Nucleus accumbens (tissue), 56 donors: ENCODE measurements around the gene TPPP.
A peak's percentile ranks its signal among the peaks of the same experiment; 100 is the strongest.

Experiments used
- DNase-seq, 56 donors: peaks; one replicate each; lab custom pipeline; 2025; lab: John Stamatoyannopoulos, UW

Gene TPPP

GRCh38 chr5:668283-668995, 24.7 kb downstream of the TPPP start:
- peak in 24 of 56 donors; percentile 4 to 68 (median 41) for DNase-seq

GRCh38 chr5:666816-667498, 26.2 kb downstream of the TPPP start:
- DNase-seq = no peak

GRCh38 chr5:665956-666711, 27.0 kb downstream of the TPPP start:
- no peak for DNase-seq

DNA sequence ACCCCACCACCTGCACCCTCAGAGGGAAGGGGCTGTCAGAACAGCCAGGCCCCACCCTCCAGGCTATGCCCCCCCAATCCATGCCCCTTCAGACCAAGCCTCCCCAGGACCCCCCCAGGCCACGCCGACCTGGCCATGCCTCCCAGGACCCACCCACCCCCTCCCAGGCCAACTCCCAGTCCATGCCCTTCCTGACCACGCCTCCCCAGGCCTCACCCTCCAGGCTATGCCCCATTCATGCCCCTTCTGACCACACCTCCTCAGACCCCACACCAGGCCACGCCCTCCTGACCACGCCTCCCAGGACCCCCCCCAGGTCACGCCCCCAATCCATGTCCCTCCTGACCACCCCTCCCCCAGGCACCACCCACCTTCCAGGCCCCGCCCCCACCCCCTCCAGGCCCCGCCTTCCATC, 27.6 kb downstream of the TPPP start:
- DNase-seq = no peak

- DNase-seq = no peak
Measured at GRCh38 chr5:664994-665360, 28.2 kb downstream of the TPPP start.

GRCh38 chr5:664343-664993, 28.7 kb downstream of the TPPP start:
- no peak for DNase-seq

DNA sequence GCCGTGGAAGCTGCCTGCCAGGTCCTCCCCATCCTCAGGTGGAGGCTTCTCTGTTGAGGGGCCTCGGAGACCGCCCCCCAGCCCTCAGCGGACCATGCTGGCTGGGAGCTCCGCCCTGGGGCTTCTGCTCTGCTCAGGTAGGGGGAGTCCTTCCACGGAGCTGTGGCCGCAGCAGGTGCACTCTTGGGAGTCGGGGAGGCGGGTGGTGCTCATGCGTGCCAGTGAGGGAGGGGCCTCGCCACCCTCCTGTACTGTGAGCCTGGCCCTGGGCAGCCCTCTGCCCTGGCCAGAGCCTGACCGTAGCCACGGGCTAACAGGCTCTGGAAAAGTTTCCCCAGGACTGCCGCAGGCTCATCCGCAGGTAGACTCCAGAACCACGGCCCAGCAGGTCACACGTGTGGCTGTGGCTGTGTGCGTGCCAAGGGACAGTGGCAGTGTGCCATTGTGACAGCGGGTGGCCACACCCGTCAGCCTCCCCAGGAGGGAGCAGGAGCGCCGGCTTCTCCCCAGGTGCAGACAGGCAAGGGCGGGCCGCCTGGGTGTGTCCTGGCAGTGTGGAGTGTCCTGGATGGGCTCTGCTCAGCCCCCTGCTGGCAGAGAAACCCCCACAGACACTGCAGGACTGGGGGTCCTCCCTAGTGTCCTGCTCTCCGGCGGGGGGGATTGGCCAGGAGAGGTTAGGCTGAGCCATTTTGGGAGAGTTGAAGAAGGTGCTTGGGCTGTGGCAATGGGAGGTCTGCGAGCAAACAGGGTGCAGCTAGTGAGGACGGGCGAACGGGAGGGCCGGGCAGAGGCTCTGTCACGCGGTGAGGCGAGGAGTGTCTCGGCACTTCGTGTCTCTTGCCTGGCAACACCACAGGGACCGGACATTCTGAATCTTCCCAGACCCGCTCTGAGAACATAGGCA, 29.5 kb downstream of the TPPP start:
- DNase-seq = no peak

DNA sequence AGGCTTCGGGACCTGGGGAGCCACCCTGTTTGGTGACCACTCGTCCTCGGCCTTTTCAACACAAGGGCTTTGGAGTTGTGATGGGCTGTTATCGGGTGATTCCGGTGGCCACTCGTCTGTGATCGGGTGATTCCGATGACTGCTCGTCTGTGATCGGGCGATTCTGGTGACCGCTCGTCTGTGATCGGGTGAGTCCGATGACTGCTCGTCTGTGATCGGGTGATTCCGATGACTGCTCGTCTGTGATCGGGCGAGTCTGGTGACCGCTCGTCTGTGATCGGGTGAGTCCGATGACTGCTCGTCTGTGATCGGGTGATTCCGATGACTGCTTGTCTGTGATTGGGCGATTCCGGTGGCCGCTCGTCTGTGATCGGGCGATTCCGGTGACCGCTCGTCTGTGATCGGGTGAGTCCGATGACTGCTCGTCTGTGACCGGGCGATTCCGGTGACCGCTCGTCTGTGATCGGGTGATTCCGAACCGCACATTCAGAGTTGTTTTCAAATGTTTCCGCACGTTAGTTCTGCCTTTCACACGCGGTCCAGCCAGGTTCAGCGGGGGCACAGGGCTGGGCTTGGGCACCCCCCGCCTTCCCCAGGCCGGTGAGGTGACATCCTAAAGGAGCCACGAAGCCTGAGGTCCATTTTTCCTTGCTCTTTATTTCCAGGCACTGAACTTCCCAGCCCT, 30.3 kb downstream of the TPPP start:
- DNase-seq = no peak

DNA sequence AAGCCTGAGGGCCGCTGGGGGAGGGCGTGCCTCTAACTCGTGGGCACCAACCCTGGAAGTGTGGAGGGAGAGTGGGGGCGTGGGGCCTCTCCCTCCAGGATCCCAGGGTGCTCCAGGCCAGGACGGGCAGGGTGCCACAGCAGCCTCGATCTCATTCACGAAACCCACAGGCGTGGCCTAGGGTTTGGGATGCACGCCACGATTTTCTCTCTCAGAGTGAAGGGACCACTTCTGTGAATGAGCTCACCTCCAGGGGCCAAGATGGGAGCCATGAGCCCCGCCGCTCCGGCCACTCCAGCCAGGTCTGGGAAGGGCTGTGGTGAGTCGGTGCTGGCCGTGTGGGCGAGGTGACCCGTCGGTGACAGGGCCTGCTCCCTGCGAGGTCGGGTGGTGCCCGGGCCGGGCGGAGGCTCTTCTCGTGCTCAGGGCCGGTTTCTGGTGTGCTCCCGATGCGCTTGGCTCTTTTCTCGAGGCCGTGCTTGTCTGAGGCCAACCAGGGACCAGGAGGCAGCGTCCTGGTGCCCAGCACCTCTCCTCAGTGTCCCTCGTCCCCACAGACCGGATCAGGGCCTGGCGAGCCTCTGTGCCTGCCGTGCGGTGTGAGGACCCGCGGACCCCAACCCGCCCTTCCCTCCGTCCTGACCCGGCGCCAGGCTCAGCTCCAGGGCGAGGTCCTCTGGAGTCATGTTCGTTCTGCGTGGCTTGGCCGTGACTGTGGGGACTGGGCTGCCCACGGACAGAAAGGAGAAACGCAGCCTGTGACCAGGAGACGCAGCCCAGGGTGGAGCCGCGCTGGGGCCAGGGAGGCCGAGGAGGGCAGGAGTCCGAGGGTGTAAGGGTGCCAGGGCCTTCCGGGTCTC, 31.0 kb downstream of the TPPP start:
- no peak for DNase-seq

- no peak for DNase-seq
Measured at GRCh38 chr5:660491-661030, 32.6 kb downstream of the TPPP start.

DNA sequence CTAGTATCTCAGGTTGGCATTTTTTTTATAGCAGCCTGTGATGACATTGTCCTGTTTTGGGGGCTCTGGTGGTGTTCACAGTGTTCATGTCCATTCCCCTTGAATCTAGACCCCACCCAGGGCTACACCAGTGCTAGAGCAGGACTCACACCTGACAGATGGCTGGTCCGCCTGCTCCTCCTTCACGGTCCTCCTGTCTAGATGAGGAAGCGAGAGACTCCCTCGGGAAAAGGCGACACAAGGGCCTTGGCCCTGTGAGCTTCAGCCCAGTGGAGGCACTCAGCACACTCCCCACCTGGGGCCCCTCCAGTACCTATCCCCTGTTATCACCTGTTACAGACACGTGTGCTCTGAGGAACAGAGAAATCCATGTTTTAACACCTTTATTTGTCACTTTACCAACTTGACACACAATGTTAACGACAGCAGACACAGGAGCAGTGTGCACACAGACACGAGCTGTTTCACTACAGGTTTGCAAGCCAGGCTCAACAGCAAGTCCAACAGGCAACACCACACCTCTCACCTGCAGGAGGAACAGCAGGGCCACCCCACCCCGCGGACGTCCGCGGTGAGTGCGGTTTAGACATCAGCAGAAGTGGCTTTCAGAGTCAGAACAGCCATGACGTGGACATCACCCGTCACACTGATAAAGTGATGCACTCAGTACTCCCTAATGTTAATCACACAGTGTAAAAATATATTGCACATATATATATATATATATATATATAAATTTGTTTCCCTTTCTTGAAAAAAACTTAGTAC, 33.5 kb downstream of the TPPP start:
- no peak for DNase-seq

GRCh38 chr5:658103-658502, 35.0 kb downstream of the TPPP start:
- no peak for DNase-seq

GRCh38 chr5:657570-657969, 35.6 kb downstream of the TPPP start:
- DNase-seq = no peak

DNA sequence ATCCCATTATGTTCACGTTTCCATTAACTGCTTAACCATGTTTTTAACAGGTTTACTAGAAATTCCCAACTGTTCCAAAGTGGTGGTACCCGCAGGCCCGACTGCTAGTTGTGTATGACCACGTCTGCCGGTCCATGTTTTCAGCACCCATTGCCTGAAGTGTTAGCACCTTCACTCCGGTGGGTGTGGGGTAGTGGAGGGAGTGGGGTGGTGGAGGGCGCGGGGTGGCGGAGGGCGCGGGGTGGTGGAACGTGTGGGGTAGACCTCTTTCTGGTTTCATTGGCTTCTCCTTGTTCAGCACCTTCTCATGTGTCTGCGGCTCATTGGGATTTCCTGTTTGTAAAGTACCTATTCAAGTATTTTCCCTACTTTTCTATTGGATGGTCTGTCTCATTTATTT, 37.7 kb downstream of the TPPP start:
- no peak for DNase-seq

- no peak for DNase-seq
Measured at GRCh38 chr5:654071-654778, 38.9 kb downstream of the TPPP start.

DNA sequence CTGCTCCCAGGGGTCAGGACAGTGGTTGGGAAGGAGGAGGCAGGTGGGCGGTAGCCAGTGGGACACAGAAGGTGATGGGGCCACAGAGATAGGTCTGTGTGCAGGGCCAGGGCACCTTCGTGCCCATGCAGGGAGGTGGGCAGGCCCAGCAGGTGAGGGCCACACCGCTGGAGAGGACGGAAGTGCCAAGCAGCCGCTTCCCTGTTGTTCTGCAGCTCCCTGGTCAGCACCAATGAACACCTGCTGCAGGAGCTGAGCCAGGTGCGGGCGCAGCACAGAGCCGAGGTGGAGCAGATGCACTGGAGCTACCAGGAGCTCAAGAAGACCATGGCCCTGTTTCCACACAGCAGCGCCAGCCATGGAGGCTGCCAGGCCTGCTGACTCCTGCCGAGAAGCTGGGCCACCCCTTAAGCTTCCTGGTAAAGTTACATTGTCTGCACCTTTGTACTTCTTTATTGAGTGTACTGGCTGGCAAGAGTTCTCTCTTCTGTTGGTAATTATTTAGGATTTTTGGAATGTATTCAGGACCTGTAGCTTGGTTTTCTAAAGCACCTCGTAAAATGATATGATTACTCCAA, 40.3 kb downstream of the TPPP start:
- DNase-seq = no peak
